Stomach (tissue), 9 donors: Measurements from ENCODE around the gene OST4. TPM values are rescaled to one million over a fixed set of nuclear protein-coding genes. Genes with fewer than 3 reads are reported as not detected.
A peak's percentile ranks its signal among the peaks of the same experiment; 100 is the strongest.

ENCODE experiments used
- DNase-seq, 2 donors: peaks; one replicate each; pipeline versions ENCODE4 v3.0.0 to v3.0.0-alpha.2; 2013 to 2019
- H3K27ac ChIP-seq, 5 donors: fragments of 200-600 bp in 4 of 5; sonication (generic) in 4 of 5; one replicate each; pipeline ENCODE4 v1.5.1; 2013 to 2019; ENCODE audit warnings: mild to moderate bottlenecking in 1 of 5, moderate library complexity in 1 of 5
- H3K27me3 ChIP-seq, 3 donors: fragments of 200-600 bp; sonication (generic); one replicate each; pipeline ENCODE4 v1.5.1; 2017 to 2019; ENCODE audit warnings: mixed run types in 1 of 3
- H3K36me3 ChIP-seq, 4 donors: fragments of 200-600 bp; sonication (generic); 1 replicate in 3 of 4; 2 replicates in 1 of 4; pipeline ENCODE4 v1.5.1; 2016 to 2019
- H3K4me1 ChIP-seq, 4 donors: fragments of 200-600 bp; sonication (generic); one replicate each; pipeline ENCODE4 v1.5.1; 2016 to 2019
- H3K4me3 ChIP-seq, 4 donors: fragments of 200-600 bp; sonication (generic) in 3 of 4; one replicate each; pipeline ENCODE4 v1.5.1; 2016 to 2019; ENCODE audit warnings: mild to moderate bottlenecking in 1 of 4
- H3K9me3 ChIP-seq, 4 donors: fragments of 200-600 bp; sonication (generic); one replicate each; pipeline ENCODE4 v1.5.1; 2016 to 2019
- EP300 ChIP-seq: sonication (generic); formaldehyde crosslinking; IDR thresholded peaks from one replicate; pipeline ENCODE4 v1.6.1; 2017; ENCODE audit warnings: antibody characterized with exemption
- POLR2A ChIP-seq, 4 donors: fragments of 450-650 bp; IDR thresholded peaks; one replicate each; pipeline ENCODE4 v1.6.1; 2016; ENCODE audit warnings: antibody characterized with exemption in 4 of 4, control low read depth in 2 of 4, mild to moderate bottlenecking in 1 of 4, moderate library complexity in 1 of 4
- POLR2AphosphoS5 ChIP-seq, 3 donors: sonication (generic); formaldehyde crosslinking; IDR thresholded peaks; one replicate each; pipeline ENCODE4 v1.6.1; 2016; ENCODE audit warnings: antibody characterized with exemption in 3 of 3
- WGBS, 5 donors: extraction: QIAGEN DNeasy Blood & Tissue Kit in 3 of 5; methylation state at CpG; one replicate each; pipeline versions ENCODE4 v1.1.5 to v1.1.7; 2013 to 2018; 5-methylcytosine and 5-hydroxymethylcytosine counted together
- intact Hi-C: fragments of 100-400 bp; cut with DNase I; formaldehyde crosslinking; loops from one replicate; pipeline ENCODE4 v1.15.1; 2023; ENCODE audit warnings: low total_unique reads
- polyA plus RNA-seq, 3 donors: library from polyadenylated mRNA; stranded (reverse); fragments of 200-250 nt; gene quantifications; one replicate each; pipeline ENCODE4 v1.2.3, GENCODE V29; 2013
- total RNA-seq, 5 donors: library from RNA; depleted of rRNA; stranded (reverse); fragments of >200 nt; gene quantifications; one replicate each; pipeline versions ENCODE4 v1.1.0 to v1.2.3, GENCODE V29; 2014 to 2016
- TF ChIP-seq, protein P1 (sequence below), 7 experiments: fragments of 450-650 bp in 4 of 7; fragments of 200-600 bp in 3 of 7; sonication (generic) in 3 of 7; IDR thresholded peaks; one replicate each; pipeline ENCODE4 v1.5.1; 2016 to 2019; ENCODE audit warnings: antibody characterized with exemption in 7 of 7, control low read depth in 2 of 7, mild to moderate bottlenecking in 1 of 7
- donor health status: healthy with polysubstance abuse.
- donor health status: Bipolar disorder and iron deficiency.
- donor health status: healthy.

Gene OST4
- total and polyA plus RNA-seq, 8 donors = 16.8 to 610 (median 209) TPM

DNA sequence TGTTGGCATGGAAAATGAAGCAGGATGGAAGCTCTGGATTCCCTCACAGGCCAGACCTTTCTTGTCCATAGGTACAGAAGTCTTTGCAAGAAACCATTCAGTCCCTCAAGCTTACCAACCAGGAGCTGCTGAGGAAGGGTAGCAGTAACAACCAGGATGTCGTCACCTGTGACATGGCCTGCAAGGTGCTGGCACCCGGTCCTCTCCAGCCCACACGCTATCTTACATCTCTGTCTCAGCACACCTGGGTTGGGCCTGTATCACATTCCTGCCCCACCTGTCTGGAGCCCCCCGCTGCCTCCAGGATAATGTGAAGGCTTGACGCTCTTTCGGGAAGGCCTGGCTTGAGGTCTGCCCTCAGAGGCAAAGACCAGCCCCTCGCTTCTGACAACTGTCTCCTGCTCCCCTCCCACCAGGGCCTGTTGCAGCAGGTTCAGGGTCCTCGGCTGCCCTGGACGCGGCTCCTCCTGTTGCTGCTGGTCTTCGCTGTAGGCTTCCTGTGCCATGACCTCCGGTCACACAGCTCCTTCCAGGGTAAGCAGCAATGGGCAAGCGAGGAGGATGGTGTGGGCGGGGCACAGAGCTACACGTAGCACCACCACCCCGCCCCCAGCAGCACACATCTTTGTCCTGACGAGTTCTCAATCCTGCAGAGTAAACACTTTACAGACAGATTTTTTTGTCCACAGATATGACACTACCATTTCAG is 32.7 kb downstream of the OST4 start:
- no peak for DNase-seq
- Histone ChIP-seq H3K9me3 (no peaks in the 10 kb centered on the region), H3K4me1 (peaks cover 6 to 28% (median 17%) of the 10 kb centered on the region in 4 donors), H3K27me3 (no peaks in the 10 kb centered on the region), H3K36me3 (peaks cover 64 to 85% (median 71%) of the 10 kb centered on the region in 4 donors), H3K4me3 (no peak overlapping the region), H3K27ac (no peak overlapping the region)
- no peak for TF ChIP-seq EP300
- TF ChIP-seq POLR2A (IDR thresholded peaks at IDR 0.05) = no peak
- TF ChIP-seq, protein P1, sequence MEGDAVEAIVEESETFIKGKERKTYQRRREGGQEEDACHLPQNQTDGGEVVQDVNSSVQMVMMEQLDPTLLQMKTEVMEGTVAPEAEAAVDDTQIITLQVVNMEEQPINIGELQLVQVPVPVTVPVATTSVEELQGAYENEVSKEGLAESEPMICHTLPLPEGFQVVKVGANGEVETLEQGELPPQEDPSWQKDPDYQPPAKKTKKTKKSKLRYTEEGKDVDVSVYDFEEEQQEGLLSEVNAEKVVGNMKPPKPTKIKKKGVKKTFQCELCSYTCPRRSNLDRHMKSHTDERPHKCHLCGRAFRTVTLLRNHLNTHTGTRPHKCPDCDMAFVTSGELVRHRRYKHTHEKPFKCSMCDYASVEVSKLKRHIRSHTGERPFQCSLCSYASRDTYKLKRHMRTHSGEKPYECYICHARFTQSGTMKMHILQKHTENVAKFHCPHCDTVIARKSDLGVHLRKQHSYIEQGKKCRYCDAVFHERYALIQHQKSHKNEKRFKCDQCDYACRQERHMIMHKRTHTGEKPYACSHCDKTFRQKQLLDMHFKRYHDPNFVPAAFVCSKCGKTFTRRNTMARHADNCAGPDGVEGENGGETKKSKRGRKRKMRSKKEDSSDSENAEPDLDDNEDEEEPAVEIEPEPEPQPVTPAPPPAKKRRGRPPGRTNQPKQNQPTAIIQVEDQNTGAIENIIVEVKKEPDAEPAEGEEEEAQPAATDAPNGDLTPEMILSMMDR (IDR thresholded peaks at IDR 0.05) = no peak
- TF ChIP-seq POLR2AphosphoS5 (IDR thresholded peaks at IDR 0.05) = no peak
- 76 to 86% (median 84%) methylated on average over 9 to 17 of the region's 17 CpGs for WGBS, 5 donors
- intact Hi-C loops = loop anchor here (10.0 kb wide), 1 partner anchor 46 kb away; the partner anchor contains the start of gene KHK

DNA sequence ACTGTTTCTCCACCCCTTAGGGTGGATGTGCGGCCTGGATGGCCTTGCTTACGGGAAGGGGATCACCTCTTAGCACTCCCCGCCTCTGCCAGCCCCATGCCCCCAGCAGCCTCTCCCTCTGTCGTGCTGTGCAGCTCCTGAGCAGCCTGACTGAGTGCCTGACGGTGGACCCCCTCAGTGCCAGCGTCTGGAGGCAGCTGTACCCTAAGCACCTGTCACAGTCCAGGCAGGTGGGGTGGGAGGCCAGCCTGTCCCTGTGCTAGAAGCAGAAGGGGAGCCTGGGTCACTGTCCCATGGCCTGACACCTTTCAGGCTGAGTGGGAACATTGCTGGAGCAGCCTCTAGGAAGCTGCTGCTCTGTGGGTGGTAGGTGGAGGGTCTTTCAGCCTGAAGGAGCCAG is 33.4 kb downstream of the OST4 start:
- peaks cover 9 to 32% (median 24%) of the 10 kb centered on the region in 4 donors for H3K4me1 ChIP-seq
- no peaks in the 10 kb centered on the region for H3K9me3 ChIP-seq
- no peaks in the 10 kb centered on the region for H3K27me3 ChIP-seq
- no peak for DNase-seq
- H3K36me3 ChIP-seq = peaks cover 64 to 83% (median 71%) of the 10 kb centered on the region in 4 donors
- no peak overlapping the region for H3K27ac ChIP-seq
- TF ChIP-seq POLR2AphosphoS5 (IDR thresholded peaks at IDR 0.05) (no peak), EP300 (no peak), POLR2A (IDR thresholded peaks at IDR 0.05) (no peak)
- TF ChIP-seq, protein P1 (IDR thresholded peaks at IDR 0.05) = no peak
- H3K4me3 ChIP-seq = no peak overlapping the region
- intact Hi-C loops = loop anchor here (10.0 kb wide), 1 partner anchor 47 kb away; the partner anchor contains the start of gene KHK
- 90 to 94% (median 92%) methylated on average over 6 of the region's 6 CpGs for WGBS, 5 donors

DNA sequence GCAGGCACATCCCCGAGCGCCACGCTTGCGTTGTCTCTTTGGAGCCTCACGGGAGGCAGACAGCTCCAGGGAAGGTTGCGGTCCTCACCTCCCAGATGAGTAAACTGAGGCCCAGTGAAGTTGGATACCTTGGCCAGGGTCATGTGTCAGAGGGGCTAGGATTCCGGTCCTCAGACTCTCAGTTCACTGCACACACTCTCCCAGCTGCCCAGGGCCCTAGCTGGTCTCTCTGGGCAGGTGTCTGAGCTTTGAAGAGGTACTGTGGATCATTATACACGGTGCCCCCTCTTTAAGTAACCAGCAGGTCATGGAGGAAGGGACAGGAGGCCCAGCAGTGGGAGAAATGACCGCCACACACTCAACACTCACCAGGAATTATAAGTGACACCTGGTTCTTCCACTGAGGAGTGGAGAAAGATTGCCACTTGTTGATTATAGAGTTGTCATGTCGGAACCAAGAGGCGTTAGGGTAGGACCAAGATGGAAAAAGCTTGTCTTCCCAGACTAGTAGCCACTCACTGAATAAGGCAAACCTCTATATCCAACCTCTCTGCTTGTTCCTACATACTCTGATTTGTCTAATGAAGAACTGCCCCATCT is 38.1 kb downstream of the OST4 start:
- intact Hi-C loops = loop anchor here (10.0 kb wide), 1 partner anchor 51 kb away; the partner anchor contains the start of gene KHK
- H3K27ac ChIP-seq = peak overlapping the region; percentile 85 to 96 (median 88)
- H3K9me3 ChIP-seq = no peaks in the 10 kb centered on the region
- no peaks in the 10 kb centered on the region for H3K27me3 ChIP-seq
- TF ChIP-seq, protein P1 (IDR thresholded peaks at IDR 0.05) = no peak
- TF ChIP-seq POLR2AphosphoS5 (IDR thresholded peaks at IDR 0.05) (no peak), EP300 (no peak), POLR2A (IDR thresholded peaks at IDR 0.05) (no peak)
- DNase-seq = no peak
- WGBS, 5 donors = 5 to 15% (median 8%) methylated on average over 4 to 11 of the region's 11 CpGs
- peaks cover 34 to 46% (median 44%) of the 10 kb centered on the region in 4 donors for H3K36me3 ChIP-seq
- peaks cover 9 to 40% (median 30%) of the 10 kb centered on the region in 4 donors for H3K4me1 ChIP-seq
- peak overlapping the region; percentile 78 to 99 (median 88) for H3K4me3 ChIP-seq

DNA sequence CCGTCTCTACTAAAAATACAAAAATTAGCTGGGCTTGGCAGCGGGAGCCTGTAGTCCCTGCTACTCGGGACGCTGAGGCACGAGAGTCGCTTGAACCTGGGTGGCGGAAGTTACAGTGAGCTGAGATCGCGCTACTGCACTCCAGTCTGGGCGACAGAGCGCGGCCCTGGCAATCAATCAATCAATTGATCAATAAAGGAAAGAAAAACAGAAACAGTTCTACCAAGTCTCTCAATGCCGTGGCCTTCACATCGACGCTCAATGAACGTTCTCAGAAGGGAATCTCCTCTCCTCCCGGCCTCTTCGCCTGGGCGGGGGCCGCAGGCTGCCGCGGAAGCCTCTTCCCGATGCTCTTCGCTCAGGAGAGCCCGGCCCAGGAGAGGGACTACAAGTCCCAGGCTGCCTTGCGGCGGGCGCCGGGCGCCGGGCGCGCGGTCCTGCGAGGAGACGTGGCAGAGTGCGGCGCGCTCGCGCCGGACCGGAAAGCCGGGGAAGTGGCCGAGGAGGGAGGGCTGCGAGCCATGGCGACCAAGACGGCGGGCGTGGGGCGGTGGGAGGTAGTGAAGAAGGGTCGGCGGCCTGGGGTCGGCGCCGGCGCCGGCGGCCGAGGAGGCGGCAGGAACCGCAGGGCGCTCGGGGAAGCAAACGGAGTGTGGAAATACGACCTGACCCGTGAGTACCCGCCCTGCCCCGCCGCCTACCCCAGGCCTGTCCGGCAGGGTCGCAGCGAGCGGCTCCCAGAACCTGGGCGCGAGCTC is 38.8 kb downstream of the OST4 start, which contains the start of gene TMEM214:
Gene TMEM214, plus strand, starts transcription at position 471 of the 758 bp plus-strand sequence. Its CDS starts 51 bp downstream, at position 522.
- Histone ChIP-seq H3K27ac (peak within 1 kb of the TSS; percentile 85 to 96 (median 88)), H3K27me3 (no peaks in the 10 kb centered on the region), H3K9me3 (no peaks in the 10 kb centered on the region), H3K4me3 (peak within 1 kb of the TSS; percentile 78 to 99 (median 88)), H3K36me3 (peaks cover 27 to 43% (median 41%) of the 10 kb centered on the region in 4 donors), H3K4me1 (peaks cover 9 to 40% (median 30%) of the 10 kb centered on the region in 4 donors)
- DNase-seq = peak; percentile 92 to 95
- TF ChIP-seq POLR2AphosphoS5 (IDR thresholded peaks at IDR 0.05) (peak; percentile 80 to 96 (median 80)), EP300 (no peak), POLR2A (IDR thresholded peaks at IDR 0.05) (peak in 1 of 4 donors; percentile 50)
- TF ChIP-seq, protein P1 (IDR thresholded peaks at IDR 0.05) = no peak
- 0 to 1% (median 0%) methylated on average over 36 to 76 of the region's 76 CpGs for WGBS, 5 donors
- intact Hi-C loops = loop anchor here (10.0 kb wide), 1 partner anchor 52 kb away; the partner anchor contains the start of gene KHK
